Fibroblast of pulmonary artery (primary cell): Measurements from ENCODE around the gene CCNY.

Experiments used
- DNase-seq: peaks from one replicate; pipeline ENCODE4 v3.0.0-alpha.2; 2010; ENCODE audit warnings: low read depth
- H3K4me3 ChIP-seq: replicated peaks from 2 replicates; pipeline ENCODE4 v1.5.1; 2011; ENCODE audit warnings: low read depth, mild to moderate bottlenecking, control low read depth, low read length, moderate library complexity
- TF ChIP-seq, protein P1 (sequence below): IDR thresholded peaks from 2 replicates; pipeline ENCODE4 v1.5.1; 2011; ENCODE audit warnings: mild to moderate bottlenecking, control low read depth, low read length, inconsistent platforms; ENCODE audit errors: missing control alignments

Gene CCNY

DNA sequence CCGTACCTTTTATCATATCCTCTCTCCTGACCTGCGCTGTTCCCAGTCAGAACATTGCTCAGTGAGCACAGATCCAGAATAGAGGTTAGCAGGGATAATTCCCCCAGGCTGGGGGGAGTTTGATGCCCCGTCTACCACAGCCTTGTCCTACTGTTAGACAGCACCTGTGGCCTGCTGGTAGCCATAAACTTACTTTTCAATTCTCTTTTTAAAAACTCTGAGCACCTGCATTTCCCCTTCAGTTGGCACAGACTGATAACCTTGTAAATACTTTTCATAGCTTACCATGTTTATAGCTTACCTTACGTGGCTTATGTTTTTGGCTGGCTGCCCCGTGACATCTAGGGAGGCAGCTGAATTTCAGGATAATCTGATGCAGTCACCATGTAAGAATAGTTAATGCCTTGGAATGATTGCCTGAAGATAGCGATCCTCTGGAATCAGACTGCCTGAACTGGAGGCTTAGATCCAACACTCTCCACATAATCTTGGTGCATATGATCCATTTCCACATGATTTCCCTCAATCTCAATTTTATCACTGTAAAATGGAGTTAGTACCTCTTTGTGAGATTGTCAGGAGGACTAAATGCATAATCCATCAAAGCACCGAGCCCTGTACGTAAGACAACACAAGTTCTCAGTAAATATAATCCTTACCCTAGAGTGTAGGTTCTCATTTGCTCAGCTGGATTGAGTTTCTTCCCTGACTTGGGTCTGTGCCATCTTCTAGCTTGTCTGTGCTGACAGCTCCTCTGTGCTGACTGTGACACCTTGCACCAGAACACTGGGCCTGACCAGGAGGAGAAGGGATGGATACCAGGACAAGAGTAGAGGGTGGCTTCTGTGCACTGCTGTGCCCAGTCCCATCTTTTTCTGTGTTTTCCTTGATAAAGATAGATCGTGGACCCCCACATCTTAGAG is 157.1 kb downstream of the CCNY start:
- DNase-seq = no peak
- no peak overlapping the region for H3K4me3 ChIP-seq
- TF ChIP-seq, protein P1, sequence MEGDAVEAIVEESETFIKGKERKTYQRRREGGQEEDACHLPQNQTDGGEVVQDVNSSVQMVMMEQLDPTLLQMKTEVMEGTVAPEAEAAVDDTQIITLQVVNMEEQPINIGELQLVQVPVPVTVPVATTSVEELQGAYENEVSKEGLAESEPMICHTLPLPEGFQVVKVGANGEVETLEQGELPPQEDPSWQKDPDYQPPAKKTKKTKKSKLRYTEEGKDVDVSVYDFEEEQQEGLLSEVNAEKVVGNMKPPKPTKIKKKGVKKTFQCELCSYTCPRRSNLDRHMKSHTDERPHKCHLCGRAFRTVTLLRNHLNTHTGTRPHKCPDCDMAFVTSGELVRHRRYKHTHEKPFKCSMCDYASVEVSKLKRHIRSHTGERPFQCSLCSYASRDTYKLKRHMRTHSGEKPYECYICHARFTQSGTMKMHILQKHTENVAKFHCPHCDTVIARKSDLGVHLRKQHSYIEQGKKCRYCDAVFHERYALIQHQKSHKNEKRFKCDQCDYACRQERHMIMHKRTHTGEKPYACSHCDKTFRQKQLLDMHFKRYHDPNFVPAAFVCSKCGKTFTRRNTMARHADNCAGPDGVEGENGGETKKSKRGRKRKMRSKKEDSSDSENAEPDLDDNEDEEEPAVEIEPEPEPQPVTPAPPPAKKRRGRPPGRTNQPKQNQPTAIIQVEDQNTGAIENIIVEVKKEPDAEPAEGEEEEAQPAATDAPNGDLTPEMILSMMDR = no peak

DNA sequence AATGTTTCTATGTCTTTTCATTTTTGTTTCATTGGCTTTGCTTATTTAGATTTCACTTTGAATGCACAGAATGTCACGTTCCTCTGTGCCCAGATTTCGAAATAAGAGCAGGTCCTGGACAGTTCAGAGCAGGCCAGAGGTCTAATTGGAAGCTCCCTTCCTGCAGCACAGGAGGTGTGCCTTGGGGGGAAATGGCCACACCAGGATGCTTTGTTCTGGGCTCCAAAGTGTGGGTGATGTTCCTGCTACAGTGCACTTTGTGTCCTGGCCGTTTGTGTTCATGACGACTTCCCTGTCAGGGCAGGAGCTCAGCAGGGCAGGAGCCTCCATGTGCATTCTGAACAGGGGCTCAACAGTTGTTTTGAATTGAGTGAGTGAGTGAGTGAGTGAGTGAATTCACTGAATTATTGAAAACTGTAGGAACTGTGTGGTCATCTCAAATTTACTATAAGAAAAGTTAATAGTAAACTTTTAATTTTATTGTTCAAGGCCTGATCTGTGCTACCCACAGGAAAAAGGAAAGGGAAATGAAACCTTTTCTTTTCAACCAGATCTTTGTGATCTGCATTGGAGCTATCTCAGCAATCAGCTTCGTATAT is 159.3 kb downstream of the CCNY start:
- TF ChIP-seq, protein P1 = no peak
- no peak for DNase-seq

DNA sequence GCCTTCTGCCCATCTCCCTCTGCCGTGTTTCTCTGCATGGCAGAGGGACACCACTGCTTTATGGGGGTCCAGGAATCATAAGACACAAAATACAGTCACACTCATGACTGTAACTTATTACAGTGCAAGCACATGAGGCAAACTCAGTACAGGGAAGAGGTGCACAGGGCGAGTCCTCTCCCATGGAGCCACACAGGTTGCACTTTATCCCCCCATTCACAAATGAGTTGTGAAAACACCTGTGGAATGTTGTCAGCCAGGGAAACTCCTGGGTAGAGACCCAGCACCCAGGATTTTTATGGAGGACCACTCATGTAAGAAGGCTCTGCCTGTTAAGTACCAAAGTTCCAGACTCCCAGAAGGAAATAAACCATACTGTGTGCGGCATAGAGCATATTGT is 161.6 kb downstream of the CCNY start:
- TF ChIP-seq, protein P1 = no peak
- no peak overlapping the region for H3K4me3 ChIP-seq
- no peak for DNase-seq

More for the DNA sequence above, 159.3 kb downstream of the CCNY start:
- H3K4me3 ChIP-seq = no peak overlapping the region

DNA sequence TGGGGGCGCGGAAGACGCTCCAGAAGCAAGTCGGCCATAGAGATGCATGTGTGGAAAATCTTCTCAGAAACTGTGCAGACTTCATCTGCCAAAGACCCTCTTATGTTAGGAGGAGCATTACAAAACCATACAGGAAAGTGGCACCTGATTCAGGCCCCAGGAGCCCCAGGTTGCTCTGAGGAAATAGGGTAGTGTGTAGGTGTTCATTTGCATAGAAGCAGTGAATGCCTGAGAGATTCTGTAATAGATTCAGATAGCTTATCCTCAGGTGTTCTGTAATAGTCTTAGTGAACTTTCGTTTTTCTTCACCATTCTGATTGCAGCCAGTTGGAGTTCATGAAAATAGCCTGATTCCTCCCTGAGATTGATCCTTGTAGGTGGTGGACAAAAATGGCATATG is 162.4 kb downstream of the CCNY start:
- no peak overlapping the region for H3K4me3 ChIP-seq
- TF ChIP-seq, protein P1 = no peak
- DNase-seq = no peak

DNA sequence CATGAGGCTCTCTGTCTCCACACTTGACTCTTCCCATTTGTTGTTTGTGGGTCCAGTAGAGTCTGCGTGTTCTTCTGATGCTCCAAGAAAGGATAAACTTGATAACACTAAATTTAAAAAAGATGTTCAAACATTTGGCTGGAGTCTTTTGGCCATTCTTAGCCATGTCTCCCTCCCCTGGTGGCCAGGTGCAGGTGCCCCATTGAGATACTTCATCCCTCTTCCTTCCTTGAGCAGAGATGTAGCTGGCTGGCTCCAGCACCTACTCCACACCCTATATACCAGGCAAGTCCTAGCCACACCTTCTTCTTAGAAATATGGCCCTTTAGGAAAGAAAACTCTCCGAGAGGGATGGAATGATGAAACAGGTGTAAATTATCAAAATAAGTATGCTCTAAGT is 165.6 kb downstream of the CCNY start:
- no peak for DNase-seq
- no peak overlapping the region for H3K4me3 ChIP-seq
- TF ChIP-seq, protein P1 = peak; percentile 8

DNA sequence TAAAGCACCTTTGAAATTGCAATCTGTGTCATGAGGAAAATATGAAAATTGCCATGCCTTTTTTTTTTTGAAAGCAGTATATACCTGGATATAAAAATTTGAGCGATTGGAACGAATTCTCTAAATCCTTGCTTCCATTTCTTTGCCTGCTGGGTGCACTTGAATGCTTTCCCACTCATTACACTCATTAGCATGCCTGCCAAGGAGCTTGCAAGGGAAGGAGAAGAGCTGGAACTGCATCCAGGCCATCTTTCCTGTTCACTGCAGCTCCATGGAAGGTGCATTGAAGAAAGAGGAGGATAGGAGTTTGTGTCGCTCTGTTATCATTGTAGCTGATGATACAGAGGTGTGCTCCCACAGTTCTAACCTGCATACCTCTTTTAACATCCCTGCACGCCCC is 166.4 kb downstream of the CCNY start:
- no peak for DNase-seq
- no peak overlapping the region for H3K4me3 ChIP-seq
- TF ChIP-seq, protein P1 = no peak
